NB4 (cell line): ENCODE results near the gene PFAS.

ENCODE experiments used
- DNase-seq: peaks from one replicate; pipeline ENCODE4 v3.0.0; 2010; ENCODE audit warnings: low read depth
- H3K4me3 ChIP-seq: one replicate; pipeline ENCODE4 v1.5.1; 2011; ENCODE audit warnings: mild to moderate bottlenecking, low read depth, low read length, moderate library complexity
- MYC ChIP-seq: IDR thresholded peaks from 2 replicates; pipeline ENCODE4 v1.6.1; 2011; ENCODE audit warnings: low read depth, low read length
- POLR2A ChIP-seq: IDR thresholded peaks from 2 replicates; pipeline ENCODE4 v1.6.1; 2011; ENCODE audit warnings: mild to moderate bottlenecking; ENCODE audit not compliant: insufficient read length; ENCODE audit errors: extremely low read depth
- TF ChIP-seq, protein P1 (sequence below): IDR thresholded peaks from 2 replicates; pipeline ENCODE4 v1.6.1; 2011; ENCODE audit warnings: low read depth, low read length
- TF ChIP-seq, protein P2 (sequence below): IDR thresholded peaks from one replicate; pipeline ENCODE4 v1.5.1; 2012; ENCODE audit warnings: low read depth, low read length

The PFAS gene

DNA sequence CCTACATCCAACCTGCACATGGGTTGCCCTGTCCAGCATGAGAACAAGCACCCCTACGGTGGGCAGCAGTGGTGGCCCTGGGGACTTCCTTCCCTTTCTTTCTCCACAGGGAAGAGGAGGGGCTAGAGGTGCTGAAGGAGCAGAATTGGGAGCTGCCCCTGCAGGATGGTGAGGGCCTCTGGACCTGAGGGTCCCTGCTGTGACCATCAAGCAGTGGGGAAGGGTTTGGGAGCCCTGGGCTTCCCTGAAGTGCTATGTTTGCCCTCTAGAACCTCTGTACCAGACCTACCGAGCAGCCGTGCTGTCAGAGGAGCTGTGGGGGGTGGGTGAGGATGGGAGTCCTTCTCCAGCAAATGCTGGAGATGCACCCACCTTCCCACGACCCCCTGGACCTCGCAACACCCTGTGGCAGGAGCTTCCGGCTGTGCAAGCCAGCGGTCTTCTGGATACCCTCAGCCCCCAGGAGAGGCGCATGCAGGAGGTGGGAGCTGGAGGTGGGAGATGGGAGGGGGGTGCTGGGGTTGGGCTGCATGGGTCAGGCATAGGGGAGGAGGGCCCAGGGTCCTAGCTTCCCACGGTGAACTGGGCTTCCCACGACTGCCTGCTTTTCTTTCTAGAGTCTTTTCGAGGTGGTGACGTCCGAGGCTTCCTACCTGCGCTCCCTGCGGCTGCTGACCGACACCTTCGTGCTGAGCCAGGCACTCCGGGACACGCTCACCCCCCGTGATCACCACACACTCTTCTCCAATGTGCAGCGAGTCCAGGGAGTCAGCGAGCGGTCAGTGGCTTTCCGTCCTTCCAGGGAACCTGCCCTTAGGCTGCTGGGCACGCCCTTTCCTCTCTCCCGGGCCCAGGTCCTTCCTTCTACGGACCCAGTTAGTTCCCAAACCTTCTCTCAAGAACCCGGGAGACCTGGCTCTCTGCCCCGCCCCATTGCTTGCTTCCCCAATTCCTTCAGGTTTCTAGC is 66.0 kb downstream of the PFAS start:
- DNase-seq: no peak
- no peak overlapping the region for H3K4me3 ChIP-seq
- TF ChIP-seq POLR2A (no peak), MYC (no peak)
- TF ChIP-seq, protein P1, sequence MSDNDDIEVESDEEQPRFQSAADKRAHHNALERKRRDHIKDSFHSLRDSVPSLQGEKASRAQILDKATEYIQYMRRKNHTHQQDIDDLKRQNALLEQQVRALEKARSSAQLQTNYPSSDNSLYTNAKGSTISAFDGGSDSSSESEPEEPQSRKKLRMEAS: no peak
- TF ChIP-seq, protein P2, sequence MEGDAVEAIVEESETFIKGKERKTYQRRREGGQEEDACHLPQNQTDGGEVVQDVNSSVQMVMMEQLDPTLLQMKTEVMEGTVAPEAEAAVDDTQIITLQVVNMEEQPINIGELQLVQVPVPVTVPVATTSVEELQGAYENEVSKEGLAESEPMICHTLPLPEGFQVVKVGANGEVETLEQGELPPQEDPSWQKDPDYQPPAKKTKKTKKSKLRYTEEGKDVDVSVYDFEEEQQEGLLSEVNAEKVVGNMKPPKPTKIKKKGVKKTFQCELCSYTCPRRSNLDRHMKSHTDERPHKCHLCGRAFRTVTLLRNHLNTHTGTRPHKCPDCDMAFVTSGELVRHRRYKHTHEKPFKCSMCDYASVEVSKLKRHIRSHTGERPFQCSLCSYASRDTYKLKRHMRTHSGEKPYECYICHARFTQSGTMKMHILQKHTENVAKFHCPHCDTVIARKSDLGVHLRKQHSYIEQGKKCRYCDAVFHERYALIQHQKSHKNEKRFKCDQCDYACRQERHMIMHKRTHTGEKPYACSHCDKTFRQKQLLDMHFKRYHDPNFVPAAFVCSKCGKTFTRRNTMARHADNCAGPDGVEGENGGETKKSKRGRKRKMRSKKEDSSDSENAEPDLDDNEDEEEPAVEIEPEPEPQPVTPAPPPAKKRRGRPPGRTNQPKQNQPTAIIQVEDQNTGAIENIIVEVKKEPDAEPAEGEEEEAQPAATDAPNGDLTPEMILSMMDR: no peak

DNA sequence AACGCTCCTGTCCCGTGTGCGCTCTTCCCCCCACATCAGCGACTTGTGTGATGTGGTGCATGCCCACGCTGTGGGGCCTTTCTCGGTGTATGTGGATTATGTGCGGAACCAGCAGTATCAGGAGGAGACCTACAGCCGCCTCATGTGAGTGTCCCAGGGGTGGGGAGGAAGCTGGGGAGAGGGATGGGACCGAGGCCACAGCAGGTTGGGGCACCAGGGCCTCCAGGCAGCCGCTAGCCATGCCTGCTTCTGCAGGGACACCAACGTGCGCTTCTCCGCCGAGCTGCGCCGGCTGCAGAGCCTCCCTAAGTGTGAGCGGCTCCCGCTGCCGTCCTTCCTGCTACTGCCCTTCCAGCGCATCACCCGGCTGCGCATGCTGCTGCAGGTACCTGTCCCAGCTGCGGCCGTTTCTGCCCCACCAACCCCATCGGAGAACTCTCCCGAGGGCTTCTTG is 66.7 kb downstream of the PFAS start:
- no peak overlapping the region for H3K4me3 ChIP-seq
- no peak for DNase-seq
- TF ChIP-seq MYC (no peak), POLR2A (no peak)
- TF ChIP-seq, protein P1: no peak
- TF ChIP-seq, protein P2: no peak

DNA sequence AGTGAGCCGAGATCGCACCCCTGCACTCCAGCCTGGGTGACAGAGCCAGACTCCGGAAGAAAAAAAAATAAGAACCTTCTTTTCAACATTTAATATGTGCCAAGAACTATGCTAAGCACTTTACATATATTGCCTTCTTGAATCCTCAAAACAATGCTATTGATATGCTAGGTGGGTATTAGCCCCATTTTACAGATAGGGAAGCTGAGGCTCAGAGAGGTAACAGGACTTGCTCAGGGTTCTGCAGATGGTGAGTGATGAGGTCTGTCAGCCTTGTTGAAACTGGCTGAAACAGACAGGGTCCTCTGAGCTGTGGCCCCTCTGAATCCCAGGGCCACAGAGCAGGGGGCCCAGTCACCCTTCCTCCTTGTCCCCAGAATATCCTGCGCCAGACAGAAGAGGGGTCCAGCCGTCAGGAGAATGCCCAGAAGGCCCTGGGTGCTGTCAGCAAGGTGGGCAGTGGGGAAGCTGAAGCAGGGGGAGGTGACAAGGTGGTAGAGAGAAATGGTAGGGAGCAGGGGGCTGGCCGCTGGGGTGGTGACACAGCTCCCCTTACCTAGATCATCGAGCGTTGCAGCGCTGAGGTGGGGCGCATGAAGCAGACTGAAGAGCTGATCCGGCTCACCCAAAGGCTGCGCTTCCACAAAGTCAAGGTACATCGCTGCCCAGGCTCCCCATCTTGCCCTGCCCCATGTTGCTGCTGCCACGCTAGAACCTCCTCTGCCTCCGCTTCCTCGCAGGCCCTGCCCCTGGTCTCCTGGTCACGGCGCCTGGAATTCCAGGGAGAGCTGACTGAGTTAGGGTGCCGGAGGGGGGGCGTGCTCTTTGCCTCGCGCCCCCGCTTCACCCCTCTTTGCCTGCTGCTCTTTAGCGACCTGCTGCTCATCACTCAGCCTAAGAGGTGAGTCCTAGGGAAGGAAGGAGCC is 69.2 kb downstream of the PFAS start:
- no peak for DNase-seq
- no peak overlapping the region for H3K4me3 ChIP-seq
- TF ChIP-seq, protein P1: no peak
- TF ChIP-seq, protein P2: no peak
- TF ChIP-seq MYC (no peak), POLR2A (no peak)
